Heart left ventricle (tissue), 13 donors: ENCODE data around the gene GEN1.

Experiments used
- CTCF ChIP-seq, 12 donors: fragments of 200-600 bp; sonication (generic) in 4 of 12; IDR thresholded peaks; one replicate each; pipeline versions ENCODE4 v1.5.0 to v1.8.0; 2018 to 2022; ENCODE audit warnings: antibody characterized with exemption in 12 of 12, mild to moderate bottlenecking in 5 of 12
- POLR2A ChIP-seq, 2 donors: fragments of 450-650 bp; IDR thresholded peaks; one replicate each; pipeline ENCODE4 v1.6.1; 2017; ENCODE audit warnings: antibody characterized with exemption in 2 of 2, mild to moderate bottlenecking in 2 of 2, moderate library complexity in 2 of 2
- donor health status: ischemic (EF 13 %, LVEDD 7.1; RV severe dilation, severe dysfunction).
- donor health status: DM: no; HTN: yes; CAD: no.
- donor health status: DM: no; HTN: no; CAD: no.
- donor health status: ischemic (EF 25% LVEDD 6.9; RV normal size, moderate dysfunction).
- donor health status: ischemic (EF 25% LVEDD 5.7; RV mildly dilated, moderate dysfunction).
- donor health status: ischemic (EF 35%, LVEDD 5.7; RV mildly dilated, moderate dysfunction).
- donor health status: nonischemic (EF 11% LVEDD 7.7; RV severe dilation, severe dysfunction).
- donor health status: DM: yes; HTN: yes; CAD: no.
- donor health status: PGD.
- donor health status: ischemic (EF 29% LVEDD 5.4; RV normal size, mild dysfunction).
- donor health status: nonischemic (EF 23%, LVEDD 6.1; RV moderate dilation, normal function).

- no peak for TF ChIP-seq POLR2A (IDR thresholded peaks at IDR 0.05)
- no peak for TF ChIP-seq CTCF (IDR thresholded peaks at IDR 0.05)
Observed at GRCh38 chr2:17754773-17755425, 961 bp downstream of the GEN1 start.
